ENCODE measurements around the gene KCNC1.

The KCNC1 gene

GRCh38 chr11:17812091-17812864 lies 77.7 kb downstream of the KCNC1 start:
- no peaks in the 10 kb centered on the region for H3K36me3 ChIP-seq (ENCODE audit: control insufficient read depth in 5 of 5, insufficient read depth in 5 of 5, low read length in 5 of 5)
- H3K4me3 ChIP-seq (ENCODE audit: low read depth in 1 of 5, low read length in 5 of 5): no peak overlapping the region
- no peak overlapping the region for H3K27ac ChIP-seq (ENCODE audit: low read depth, low read length)
- peaks cover 0 to 36% (median 0%) of the 10 kb centered on the region in 5 donors for H3K4me1 ChIP-seq (ENCODE audit: control insufficient read depth in 5 of 5, insufficient read depth in 5 of 5, low read length in 5 of 5)
- H3K9me3 ChIP-seq (ENCODE audit: control insufficient read depth in 5 of 5, low read length in 5 of 5): no peaks in the 10 kb centered on the region
- no peak overlapping the region for H3K9ac ChIP-seq (ENCODE audit: low read length in 5 of 5)
- H3K27me3 ChIP-seq (ENCODE audit: control insufficient read depth in 5 of 5, insufficient read depth in 4 of 5, low read length in 5 of 5): no peaks in the 10 kb centered on the region

GRCh38 chr11:17812865-17813187 lies 78.2 kb downstream of the KCNC1 start:
- Histone ChIP-seq H3K27ac (ENCODE audit: low read depth, low read length) (no peak overlapping the region), H3K9ac (ENCODE audit: low read length in 5 of 5) (no peak overlapping the region), H3K27me3 (ENCODE audit: control insufficient read depth in 5 of 5, insufficient read depth in 4 of 5, low read length in 5 of 5) (no peaks in the 10 kb centered on the region), H3K4me3 (ENCODE audit: low read depth in 1 of 5, low read length in 5 of 5) (no peak overlapping the region), H3K36me3 (ENCODE audit: control insufficient read depth in 5 of 5, insufficient read depth in 5 of 5, low read length in 5 of 5) (no peaks in the 10 kb centered on the region), H3K4me1 (ENCODE audit: control insufficient read depth in 5 of 5, insufficient read depth in 5 of 5, low read length in 5 of 5) (peaks cover 0 to 36% (median 0%) of the 10 kb centered on the region in 5 donors), H3K9me3 (ENCODE audit: control insufficient read depth in 5 of 5, low read length in 5 of 5) (no peaks in the 10 kb centered on the region)

- Histone ChIP-seq H3K4me1 (ENCODE audit: control insufficient read depth in 5 of 5, insufficient read depth in 5 of 5, low read length in 5 of 5) (peaks cover 0 to 36% (median 0%) of the 10 kb centered on the region in 5 donors), H3K4me3 (ENCODE audit: low read depth in 1 of 5, low read length in 5 of 5) (no peak overlapping the region), H3K36me3 (ENCODE audit: control insufficient read depth in 5 of 5, insufficient read depth in 5 of 5, low read length in 5 of 5) (no peaks in the 10 kb centered on the region), H3K9ac (ENCODE audit: low read length in 5 of 5) (no peak overlapping the region), H3K27me3 (ENCODE audit: control insufficient read depth in 5 of 5, insufficient read depth in 4 of 5, low read length in 5 of 5) (no peaks in the 10 kb centered on the region), H3K27ac (ENCODE audit: low read depth, low read length) (no peak overlapping the region), H3K9me3 (ENCODE audit: control insufficient read depth in 5 of 5, low read length in 5 of 5) (no peaks in the 10 kb centered on the region)
These were observed 78.9 kb downstream of the KCNC1 start for GRCh38 chr11:17813391-17814059.

- H3K4me3 ChIP-seq (ENCODE audit: low read depth in 1 of 5, low read length in 5 of 5): no peak overlapping the region
- no peak overlapping the region for H3K27ac ChIP-seq (ENCODE audit: low read depth, low read length)
- H3K9ac ChIP-seq (ENCODE audit: low read length in 5 of 5): no peak overlapping the region
- H3K27me3 ChIP-seq (ENCODE audit: control insufficient read depth in 5 of 5, insufficient read depth in 4 of 5, low read length in 5 of 5): no peaks in the 10 kb centered on the region
- no peaks in the 10 kb centered on the region for H3K36me3 ChIP-seq (ENCODE audit: control insufficient read depth in 5 of 5, insufficient read depth in 5 of 5, low read length in 5 of 5)
- H3K9me3 ChIP-seq (ENCODE audit: control insufficient read depth in 5 of 5, low read length in 5 of 5): no peaks in the 10 kb centered on the region
- H3K4me1 ChIP-seq (ENCODE audit: control insufficient read depth in 5 of 5, insufficient read depth in 5 of 5, low read length in 5 of 5): peaks cover 0 to 36% (median 0%) of the 10 kb centered on the region in 5 donors
These were observed 80.0 kb downstream of the KCNC1 start for GRCh38 chr11:17814546-17814945.

GRCh38 chr11:17816232-17816931 lies 81.8 kb downstream of the KCNC1 start:
- no peaks in the 10 kb centered on the region for H3K9me3 ChIP-seq (ENCODE audit: control insufficient read depth in 5 of 5, low read length in 5 of 5)
- H3K4me1 ChIP-seq (ENCODE audit: control insufficient read depth in 5 of 5, insufficient read depth in 5 of 5, low read length in 5 of 5): peaks cover 0 to 25% (median 0%) of the 10 kb centered on the region in 5 donors
- no peaks in the 10 kb centered on the region for H3K36me3 ChIP-seq (ENCODE audit: control insufficient read depth in 5 of 5, insufficient read depth in 5 of 5, low read length in 5 of 5)
- no peak overlapping the region for H3K4me3 ChIP-seq (ENCODE audit: low read depth in 1 of 5, low read length in 5 of 5)
- no peak overlapping the region for H3K27ac ChIP-seq (ENCODE audit: low read depth, low read length)
- H3K9ac ChIP-seq (ENCODE audit: low read length in 5 of 5): no peak overlapping the region
- no peaks in the 10 kb centered on the region for H3K27me3 ChIP-seq (ENCODE audit: control insufficient read depth in 5 of 5, insufficient read depth in 4 of 5, low read length in 5 of 5)

GRCh38 chr11:17821648-17822400 lies 87.2 kb downstream of the KCNC1 start:
- Histone ChIP-seq H3K36me3 (ENCODE audit: control insufficient read depth in 5 of 5, insufficient read depth in 5 of 5, low read length in 5 of 5) (no peaks in the 10 kb centered on the region), H3K9me3 (ENCODE audit: control insufficient read depth in 5 of 5, low read length in 5 of 5) (no peaks in the 10 kb centered on the region), H3K27me3 (ENCODE audit: control insufficient read depth in 5 of 5, insufficient read depth in 4 of 5, low read length in 5 of 5) (no peaks in the 10 kb centered on the region), H3K9ac (ENCODE audit: low read length in 5 of 5) (no peak overlapping the region), H3K4me1 (ENCODE audit: control insufficient read depth in 5 of 5, insufficient read depth in 5 of 5, low read length in 5 of 5) (peaks cover 0 to 19% (median 0%) of the 10 kb centered on the region in 5 donors), H3K4me3 (ENCODE audit: low read depth in 1 of 5, low read length in 5 of 5) (no peak overlapping the region), H3K27ac (ENCODE audit: low read depth, low read length) (no peak overlapping the region)

- no peaks in the 10 kb centered on the region for H3K27me3 ChIP-seq (ENCODE audit: control insufficient read depth in 5 of 5, insufficient read depth in 4 of 5, low read length in 5 of 5)
- H3K27ac ChIP-seq (ENCODE audit: low read depth, low read length): no peak overlapping the region
- no peaks in the 10 kb centered on the region for H3K36me3 ChIP-seq (ENCODE audit: control insufficient read depth in 5 of 5, insufficient read depth in 5 of 5, low read length in 5 of 5)
- no peaks in the 10 kb centered on the region for H3K9me3 ChIP-seq (ENCODE audit: control insufficient read depth in 5 of 5, low read length in 5 of 5)
- H3K4me1 ChIP-seq (ENCODE audit: control insufficient read depth in 5 of 5, insufficient read depth in 5 of 5, low read length in 5 of 5): peaks cover 0 to 21% (median 0%) of the 10 kb centered on the region in 5 donors
- H3K4me3 ChIP-seq (ENCODE audit: low read depth in 1 of 5, low read length in 5 of 5): no peak overlapping the region
- H3K9ac ChIP-seq (ENCODE audit: low read length in 5 of 5): no peak overlapping the region
These were observed 87.8 kb downstream of the KCNC1 start for GRCh38 chr11:17822401-17822781.

GRCh38 chr11:17827006-17827405 lies 92.4 kb downstream of the KCNC1 start:
- Histone ChIP-seq H3K9ac (ENCODE audit: low read length in 5 of 5) (no peak overlapping the region), H3K4me1 (ENCODE audit: control insufficient read depth in 5 of 5, insufficient read depth in 5 of 5, low read length in 5 of 5) (peaks cover 0 to 23% (median 0%) of the 10 kb centered on the region in 5 donors), H3K9me3 (ENCODE audit: control insufficient read depth in 5 of 5, low read length in 5 of 5) (no peaks in the 10 kb centered on the region), H3K27ac (ENCODE audit: low read depth, low read length) (no peak overlapping the region), H3K36me3 (ENCODE audit: control insufficient read depth in 5 of 5, insufficient read depth in 5 of 5, low read length in 5 of 5) (no peaks in the 10 kb centered on the region), H3K4me3 (ENCODE audit: low read depth in 1 of 5, low read length in 5 of 5) (no peak overlapping the region), H3K27me3 (ENCODE audit: control insufficient read depth in 5 of 5, insufficient read depth in 4 of 5, low read length in 5 of 5) (no peaks in the 10 kb centered on the region)

- H3K4me1 ChIP-seq (ENCODE audit: control insufficient read depth in 5 of 5, insufficient read depth in 5 of 5, low read length in 5 of 5): peaks cover 0 to 15% (median 0%) of the 10 kb centered on the region in 5 donors
These were observed 93.8 kb downstream of the KCNC1 start for GRCh38 chr11:17828311-17828751.

More at GRCh38 chr11:17828311-17828751, 93.8 kb downstream of the KCNC1 start:
- H3K9ac ChIP-seq (ENCODE audit: low read length in 5 of 5): no peak overlapping the region
- H3K36me3 ChIP-seq (ENCODE audit: control insufficient read depth in 5 of 5, insufficient read depth in 5 of 5, low read length in 5 of 5): no peaks in the 10 kb centered on the region
- H3K9me3 ChIP-seq (ENCODE audit: control insufficient read depth in 5 of 5, low read length in 5 of 5): no peaks in the 10 kb centered on the region
- no peak overlapping the region for H3K4me3 ChIP-seq (ENCODE audit: low read depth in 1 of 5, low read length in 5 of 5)
- no peaks in the 10 kb centered on the region for H3K27me3 ChIP-seq (ENCODE audit: control insufficient read depth in 5 of 5, insufficient read depth in 4 of 5, low read length in 5 of 5)
- H3K27ac ChIP-seq (ENCODE audit: low read depth, low read length): no peak overlapping the region
